Right renal pelvis (tissue), 4 donors: ENCODE measurements around the gene ASTN2. TPM values are rescaled to one million over a fixed set of nuclear protein-coding genes. Genes with fewer than 3 reads are reported as not detected.
"Not testable (repeated sequence)": the region's sequence is repeated elsewhere in the genome, so short reads cannot be mapped to it uniquely, and the experiment has no call there.

Experiments used
- DNase-seq, 4 donors: peaks; one replicate each; pipeline ENCODE4 v3.0.0-alpha.2; 2013; ENCODE audit warnings: low read depth in 4 of 4, low spot score in 3 of 4, missing footprints in 1 of 4
- polyA plus RNA-seq, 4 donors: library from polyadenylated mRNA; unstranded; fragments of 120-200 nt; gene quantifications; one replicate each; pipeline ENCODE4 v1.2.1, GENCODE V29; 2013; ENCODE audit not compliant: insufficient read length in 4 of 4

The ASTN2 gene
- polyA plus RNA-seq, 4 donors: 15.1 to 17.7 (median 16.1) TPM

DNA sequence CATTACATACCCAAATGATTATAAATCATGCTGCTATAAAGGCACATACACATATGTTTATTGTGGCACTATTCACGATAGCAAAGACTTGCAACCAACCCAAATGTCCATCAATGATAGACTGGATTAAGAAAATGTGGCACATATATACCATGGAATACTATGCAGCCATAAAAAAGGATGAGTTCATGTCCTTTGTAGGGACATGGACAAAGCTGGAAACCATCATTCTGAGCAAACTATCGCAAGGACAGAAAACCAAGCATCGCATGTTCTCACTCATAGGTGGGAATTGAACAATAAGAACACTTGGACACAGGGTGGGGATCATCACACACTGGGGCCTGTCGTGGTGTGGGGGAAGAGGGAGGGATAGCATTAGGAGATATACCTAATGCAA, 960.3 kb downstream of the ASTN2 start:
- not testable (repeated sequence) for DNase-seq

DNA sequence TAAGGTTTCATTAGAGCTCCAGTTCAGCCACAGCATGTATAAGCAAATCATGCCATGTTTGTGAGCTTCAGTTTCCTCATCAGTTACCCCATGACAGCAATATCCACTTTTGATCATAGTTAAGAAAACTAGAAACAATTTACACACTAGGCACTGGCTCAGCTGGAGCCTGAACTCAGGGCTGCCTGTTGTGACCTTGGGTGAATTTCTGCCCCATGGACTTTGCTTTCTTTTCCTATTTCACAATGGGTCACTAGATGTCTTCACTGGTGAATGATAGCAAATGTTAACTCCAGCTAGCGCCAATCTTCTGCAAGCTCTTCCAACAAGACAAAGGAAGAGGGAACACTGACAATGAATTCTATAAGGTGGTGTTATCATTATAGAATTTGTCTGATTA, 961.1 kb downstream of the ASTN2 start:
- DNase-seq: no peak

DNA sequence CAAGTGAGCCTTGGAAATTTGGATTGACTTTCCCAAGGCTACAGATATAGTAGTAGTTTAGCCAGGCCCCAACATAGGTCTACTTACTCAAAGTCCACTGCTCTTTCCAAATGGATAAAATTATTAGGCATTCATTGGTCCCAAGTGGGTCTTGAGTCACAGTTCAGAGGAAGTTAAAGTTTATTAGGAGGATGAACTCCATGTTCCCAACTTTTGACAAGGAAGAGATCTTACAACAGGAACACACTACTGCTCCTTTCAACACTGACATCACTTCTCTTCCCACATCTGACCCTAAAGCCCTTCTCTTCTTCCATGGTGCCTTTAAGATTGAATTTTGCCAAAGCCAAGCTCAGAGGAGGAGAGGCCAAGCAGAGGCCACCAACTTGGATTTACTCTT, 962.2 kb downstream of the ASTN2 start:
- DNase-seq: no peak

DNA sequence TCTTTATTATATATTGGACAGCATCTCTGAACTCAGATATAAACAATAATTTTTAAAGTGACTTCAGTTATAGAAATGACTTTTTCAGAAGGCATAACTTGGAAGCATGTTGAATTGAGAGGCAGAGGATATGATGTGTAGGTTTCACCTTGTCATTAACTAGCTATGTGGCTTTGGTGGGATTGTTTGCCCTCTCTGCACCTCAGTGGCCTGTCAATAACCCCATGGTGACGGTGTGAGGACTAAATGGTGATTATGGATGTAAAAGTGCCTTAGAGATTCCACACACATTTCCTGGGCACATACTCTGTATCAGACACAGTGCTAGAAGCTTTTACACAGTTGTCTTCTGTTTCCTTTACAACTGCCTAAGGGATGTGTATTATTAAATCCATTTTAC, 962.6 kb downstream of the ASTN2 start:
- DNase-seq: no peak

DNA sequence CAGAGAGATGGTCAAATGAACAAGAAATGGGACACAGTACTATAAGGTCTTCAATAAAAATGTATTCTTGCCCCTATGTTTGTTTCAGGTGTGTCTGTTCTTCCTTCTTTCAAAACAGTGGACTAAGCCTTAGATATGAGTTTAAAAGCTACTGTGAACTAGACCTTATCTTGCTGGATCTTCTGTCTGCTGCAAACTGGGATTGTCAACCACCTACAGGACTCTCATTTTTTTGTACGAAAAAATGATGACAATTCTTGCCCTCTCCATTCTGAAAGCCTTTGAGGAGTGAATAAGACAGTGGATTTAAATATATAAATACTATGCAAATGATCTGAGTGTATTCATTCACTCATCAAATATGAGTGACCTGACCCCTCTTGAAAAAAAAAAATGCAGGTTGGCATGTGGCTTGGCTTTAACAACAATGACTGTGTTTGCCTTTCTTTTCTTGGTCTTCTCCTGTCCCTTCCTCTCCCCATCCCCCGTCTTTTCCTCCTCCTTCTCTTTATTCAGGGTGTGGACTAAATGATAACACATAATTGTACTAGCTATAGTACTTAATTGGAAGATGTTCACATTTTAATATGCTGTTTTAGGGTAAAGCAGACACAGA, 963.2 kb downstream of the ASTN2 start:
- DNase-seq: no peak

DNA sequence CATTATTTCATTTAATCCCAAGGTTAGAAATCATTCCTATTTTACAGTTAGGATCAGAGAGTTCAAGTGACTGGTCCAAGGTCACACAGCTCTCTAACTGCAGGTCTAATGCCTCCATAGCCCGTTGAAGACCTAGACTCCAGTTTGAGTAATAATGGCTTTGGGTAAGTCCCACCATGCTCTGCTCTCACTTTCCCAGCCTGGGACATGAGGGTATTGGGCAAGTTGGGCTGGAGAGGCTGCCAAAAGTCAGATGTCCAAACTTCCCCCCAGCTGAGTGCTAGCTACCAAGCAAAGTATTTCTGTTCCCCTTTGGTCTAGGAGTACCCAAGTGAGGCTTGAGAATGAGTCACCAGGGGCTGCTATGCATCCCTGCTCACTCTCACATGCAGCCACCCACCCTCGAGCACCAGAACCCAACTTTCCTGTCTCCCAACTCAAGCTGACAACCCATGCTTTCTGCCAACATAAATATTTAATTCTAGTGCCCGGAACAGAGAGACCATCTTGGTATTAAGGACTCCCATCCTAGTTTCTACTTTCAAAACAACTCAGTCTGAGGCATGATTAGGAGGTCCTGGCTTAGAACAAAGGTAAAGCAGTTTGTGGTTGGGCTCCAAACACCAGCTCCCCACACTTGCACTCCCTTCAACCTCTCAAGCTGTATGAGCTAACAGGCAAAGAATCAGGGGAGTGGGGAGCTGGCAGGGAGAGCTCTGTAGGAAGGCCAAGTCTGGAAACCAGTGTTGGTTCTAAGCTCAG, 964.3 kb downstream of the ASTN2 start:
- no peak for DNase-seq

DNA sequence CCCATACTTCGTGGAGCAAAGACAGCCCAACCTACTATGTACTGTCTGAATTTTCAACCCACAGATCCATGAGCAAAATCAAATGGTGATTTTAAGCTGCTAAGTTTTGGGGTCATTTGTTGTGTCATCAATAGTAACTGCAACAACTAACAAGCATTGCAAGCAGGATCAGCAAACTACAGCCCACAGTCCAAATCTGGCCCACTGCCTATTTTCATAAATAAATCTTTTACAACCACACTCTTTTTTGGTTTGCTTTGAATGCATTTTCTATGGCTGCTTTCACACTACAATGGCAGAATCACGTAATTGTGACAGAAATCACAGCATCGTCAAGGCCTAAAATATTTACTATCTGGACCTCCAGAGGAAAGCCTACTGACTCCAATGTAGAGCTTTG, 964.9 kb downstream of the ASTN2 start:
- no peak for DNase-seq

DNA sequence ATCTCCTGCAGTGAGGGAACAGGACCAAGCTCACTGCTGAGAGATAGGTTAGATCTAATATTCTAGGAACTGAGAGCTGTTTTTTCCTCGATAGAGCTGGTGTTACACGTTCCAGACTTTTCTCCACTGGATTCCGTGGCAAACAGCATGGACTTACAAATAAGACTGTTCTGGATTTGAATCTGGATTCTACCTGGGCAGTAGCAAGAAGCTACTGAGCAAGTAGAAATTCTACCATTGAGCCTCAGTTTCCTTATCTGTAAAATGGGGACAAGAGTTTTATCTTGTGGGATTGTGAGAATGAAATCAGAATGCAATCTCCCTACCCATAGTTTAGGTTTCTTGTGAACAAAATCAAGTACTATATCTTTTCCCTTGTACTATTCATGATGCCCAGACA, 966.4 kb downstream of the ASTN2 start:
- DNase-seq: no peak

DNA sequence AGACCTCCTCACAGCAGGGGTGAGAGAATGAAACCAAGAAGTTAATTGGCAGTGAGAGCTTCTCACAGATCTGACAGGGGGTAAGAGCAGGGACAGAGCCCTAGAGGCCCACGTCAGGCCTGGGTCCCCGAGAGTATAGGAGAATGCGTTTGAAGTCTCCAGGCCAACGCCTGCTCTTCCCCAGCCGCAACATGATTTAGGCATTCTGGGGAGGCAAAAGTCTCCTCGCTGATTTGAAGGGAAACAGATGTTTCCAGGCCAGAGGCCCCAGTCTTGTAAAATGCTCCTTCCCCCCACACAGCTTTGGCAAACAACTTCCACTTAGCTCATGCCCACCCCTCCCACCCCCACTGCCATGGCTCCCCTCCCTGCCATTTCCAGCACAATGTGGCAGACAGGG, 966.9 kb downstream of the ASTN2 start:
- DNase-seq: peak in 3 of 4 donors; percentile 65 to 74 (median 65)

DNA sequence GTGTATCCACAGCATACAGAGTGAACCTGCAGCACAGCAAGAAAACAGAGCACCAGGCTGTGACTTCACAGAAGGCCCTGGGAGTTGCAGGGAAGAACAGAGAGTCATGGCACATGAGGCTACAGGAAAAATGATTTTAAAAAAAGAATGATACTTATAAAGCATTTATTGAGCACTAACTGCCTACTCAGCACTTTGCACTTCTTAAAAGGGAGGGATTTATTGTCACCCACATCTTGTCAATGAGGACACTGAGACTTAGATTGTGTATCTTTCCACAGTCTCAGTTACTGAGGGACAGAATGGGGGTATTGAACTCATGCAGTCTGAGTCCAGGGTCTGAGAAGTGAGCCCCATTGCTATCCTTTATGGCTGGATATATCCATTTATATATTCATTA, 972.3 kb downstream of the ASTN2 start:
- no peak for DNase-seq

DNA sequence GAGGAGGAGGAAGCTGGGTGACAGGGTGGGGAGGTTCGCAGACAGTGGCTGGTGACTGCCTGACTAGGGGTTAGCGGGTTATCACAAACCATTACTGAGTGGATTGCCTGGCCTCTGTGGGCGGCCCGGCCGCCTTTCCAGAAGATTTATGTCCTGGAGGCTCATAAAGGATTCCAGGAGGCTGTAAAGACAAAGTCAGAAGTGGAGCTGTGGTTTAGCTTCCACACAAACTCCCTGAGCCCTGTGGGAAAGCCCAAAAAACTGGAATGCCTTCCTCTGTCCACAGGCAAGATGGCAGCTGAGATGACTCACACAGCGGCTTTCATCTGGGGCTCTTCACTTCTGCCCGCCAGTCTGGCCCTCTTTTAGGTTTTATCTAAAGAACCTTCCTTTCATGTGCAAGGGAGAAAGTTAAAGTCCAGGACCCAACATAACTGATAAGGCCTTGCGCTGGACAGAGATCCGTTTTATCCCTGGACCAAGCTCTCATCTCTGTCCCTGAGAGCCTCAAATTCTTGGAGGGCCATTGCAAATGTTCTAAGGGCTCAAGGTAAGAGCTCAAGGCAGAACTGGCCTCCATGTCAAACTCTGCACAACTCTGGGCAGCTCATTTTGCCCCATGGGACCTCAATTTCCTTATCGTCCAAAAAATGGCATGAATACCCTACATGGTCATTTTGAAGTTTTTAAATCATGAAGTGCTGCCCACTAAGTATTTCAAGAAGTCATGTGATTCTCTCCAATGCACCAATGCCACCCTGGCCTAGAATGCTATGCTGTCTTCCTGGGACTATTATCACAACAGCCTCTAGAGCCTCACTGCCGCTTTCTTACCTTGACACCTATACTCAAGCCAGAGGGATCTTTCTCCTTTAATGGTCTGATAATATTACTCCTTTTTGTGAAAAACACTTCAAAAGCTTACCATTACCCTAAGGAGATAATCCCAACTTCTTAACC, 977.2 kb downstream of the ASTN2 start:
- no peak for DNase-seq

DNA sequence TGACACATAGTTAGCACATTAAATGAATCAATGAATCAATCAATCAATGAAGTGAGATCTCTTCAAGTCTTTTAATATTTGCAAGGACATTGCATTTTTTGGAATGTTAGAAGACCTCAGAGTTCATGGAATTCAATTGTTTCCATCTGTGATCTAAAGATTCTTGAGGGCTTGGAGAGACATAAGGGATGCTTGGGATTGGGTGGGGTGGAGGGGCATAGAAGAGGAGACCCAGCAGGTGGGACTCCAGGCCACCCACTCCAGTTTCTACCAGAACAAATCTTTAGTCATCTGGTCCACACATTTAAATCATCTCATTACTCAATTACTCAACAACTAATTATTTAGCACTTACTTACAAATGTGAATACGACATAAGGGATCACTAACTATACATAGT, 978.7 kb downstream of the ASTN2 start:
- DNase-seq: no peak

DNA sequence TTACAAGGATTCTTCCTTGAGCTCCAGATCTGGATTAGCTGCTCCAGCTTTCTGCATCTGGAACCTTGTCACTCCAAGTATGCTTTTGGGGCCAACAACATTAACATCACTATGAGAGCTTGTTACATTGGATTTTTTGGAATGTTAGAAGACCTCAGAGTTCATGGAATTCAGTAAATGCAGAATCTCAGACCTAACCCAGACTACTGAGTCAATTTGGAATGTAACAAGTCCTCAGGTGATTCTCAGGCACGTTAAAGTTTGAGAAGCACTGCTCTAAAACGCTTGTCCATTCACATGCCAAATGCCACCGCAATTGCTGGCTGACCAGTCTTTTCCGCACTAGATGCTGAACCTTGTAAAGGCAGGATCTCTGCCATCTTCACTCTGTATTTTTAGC, 979.2 kb downstream of the ASTN2 start:
- DNase-seq: no peak

DNA sequence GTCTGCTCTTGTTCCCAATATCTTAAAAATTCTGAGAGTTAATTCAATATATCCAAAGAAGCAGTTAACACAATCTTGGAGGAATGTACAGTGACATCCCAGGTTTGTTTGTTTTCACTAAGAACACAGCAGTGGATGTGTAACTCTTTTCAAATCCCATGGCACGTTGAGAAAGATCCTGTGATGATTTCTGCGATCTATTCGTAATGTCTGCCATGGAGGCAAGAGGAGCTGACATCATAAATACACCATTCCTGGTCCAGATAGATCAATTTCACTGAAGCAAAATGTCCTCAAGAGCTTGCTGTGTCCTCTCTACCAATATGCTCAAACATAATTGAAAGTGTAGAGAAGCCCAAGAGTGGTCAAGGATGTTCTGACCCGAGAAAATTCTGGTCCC, 980.5 kb downstream of the ASTN2 start:
- DNase-seq: no peak

DNA sequence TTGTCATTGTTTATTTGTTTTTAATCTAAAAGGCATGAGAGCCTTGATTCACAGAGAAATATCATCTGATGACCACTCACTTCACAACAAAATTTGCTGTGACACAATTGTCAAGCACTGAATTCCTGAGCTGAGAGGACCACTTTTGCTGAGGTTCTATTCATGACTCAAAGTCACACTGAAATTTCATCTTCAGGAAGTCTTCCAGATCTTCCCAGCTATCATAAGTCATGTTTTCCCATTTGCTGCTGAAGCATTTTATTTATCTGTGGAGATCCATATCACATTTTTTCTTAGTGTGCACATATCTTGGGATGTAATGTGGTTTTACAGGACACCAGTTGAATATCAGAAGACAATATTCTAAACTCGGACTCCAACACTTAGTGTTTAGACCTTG, 982.8 kb downstream of the ASTN2 start:
- no peak for DNase-seq

DNA sequence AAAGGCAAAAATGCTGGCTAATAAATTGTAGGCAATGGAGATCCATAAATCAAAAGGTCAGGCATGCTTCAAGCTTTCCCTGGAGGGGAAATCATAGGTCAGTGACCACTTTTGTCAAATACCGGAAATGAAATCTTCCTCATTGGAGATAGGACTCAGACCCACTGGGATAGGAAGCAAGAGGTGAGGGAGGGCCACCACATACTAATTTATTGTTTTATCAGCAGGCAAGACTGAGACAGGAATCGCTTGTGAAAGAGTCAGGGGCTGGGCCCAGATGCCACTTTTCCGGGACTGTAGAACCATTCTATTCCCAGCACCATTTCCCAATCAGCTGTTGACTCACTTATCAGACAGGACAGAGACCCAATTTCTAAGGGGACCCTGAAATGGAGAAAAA, 984.0 kb downstream of the ASTN2 start:
- DNase-seq: no peak

DNA sequence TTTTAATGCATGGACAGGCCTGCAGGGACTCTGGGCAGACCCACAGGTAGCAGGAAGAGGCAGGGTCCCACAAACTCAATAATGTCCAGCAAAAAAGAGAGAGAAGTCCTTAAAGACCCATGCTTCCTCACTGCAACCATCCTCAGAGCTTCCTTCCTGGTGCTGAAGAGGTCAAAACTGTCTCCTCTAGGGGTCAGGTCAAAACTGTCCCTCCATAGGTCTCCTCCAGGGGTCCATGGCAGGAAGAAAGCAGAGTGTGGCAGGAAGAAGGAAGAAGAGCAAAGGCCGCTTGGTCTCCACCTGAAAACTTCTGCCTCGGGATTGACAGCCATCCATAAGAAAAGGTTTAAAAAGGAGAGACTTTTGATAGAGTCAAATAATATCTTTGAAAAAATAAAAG, 989.6 kb downstream of the ASTN2 start:
- no peak for DNase-seq

DNA sequence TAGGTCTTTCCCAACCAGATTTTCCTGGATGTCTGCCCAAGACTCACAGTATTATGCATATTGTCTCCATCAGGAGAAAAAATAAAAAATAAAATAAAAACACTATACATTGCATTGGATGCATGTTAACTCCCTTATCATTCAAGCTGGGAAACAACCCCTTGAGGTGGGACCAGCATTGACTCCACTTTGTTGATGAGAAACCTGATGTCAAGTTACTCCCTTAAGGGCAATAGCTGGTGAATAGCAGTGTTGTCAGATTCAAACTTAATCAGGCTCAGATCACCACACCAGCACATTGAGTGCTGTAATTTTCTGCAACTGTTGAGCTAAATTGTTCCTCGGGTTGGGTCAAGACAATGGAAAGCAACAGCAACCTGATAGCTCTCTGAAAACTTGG, 991.7 kb downstream of the ASTN2 start:
- no peak for DNase-seq

DNA sequence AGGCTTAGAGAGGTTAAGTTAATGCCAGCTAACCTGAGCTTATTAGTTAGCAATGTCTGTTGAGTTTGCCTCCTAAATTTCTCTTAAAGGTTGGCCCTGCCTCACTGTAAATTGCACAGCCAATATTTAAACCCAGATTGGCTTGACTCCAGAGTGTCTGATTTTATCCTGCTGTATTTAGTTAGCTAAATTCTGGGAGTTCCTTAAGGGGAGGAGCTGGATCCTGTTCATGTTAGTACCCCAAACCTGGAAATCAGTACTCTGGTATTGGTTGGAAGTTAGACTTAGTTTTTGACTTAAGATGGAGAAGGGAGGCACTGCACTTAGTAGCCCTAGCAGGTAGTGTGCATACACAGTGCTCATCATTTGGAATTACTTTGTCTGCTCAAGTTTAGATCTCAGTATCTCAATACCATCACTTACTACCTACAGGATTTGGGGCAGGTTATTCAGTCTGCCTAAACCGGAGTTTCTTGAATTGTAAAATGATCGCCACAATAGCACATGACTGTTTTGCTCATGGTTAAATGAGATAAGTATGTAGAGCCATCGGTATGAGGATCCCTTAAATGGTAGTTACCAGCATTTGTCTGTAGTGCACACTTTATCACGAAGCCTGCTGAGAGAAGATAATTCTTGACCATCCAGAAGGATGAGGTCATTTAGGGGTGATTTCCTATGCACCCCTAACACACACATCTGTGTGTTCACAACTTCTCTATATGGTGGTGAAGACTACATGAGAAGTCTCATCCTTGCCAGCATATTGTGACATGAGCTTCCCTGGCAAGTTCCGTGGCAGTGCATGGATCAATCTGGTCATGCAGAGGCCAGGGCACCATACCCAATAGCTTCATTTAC, 992.5 kb downstream of the ASTN2 start:
- DNase-seq: no peak

DNA sequence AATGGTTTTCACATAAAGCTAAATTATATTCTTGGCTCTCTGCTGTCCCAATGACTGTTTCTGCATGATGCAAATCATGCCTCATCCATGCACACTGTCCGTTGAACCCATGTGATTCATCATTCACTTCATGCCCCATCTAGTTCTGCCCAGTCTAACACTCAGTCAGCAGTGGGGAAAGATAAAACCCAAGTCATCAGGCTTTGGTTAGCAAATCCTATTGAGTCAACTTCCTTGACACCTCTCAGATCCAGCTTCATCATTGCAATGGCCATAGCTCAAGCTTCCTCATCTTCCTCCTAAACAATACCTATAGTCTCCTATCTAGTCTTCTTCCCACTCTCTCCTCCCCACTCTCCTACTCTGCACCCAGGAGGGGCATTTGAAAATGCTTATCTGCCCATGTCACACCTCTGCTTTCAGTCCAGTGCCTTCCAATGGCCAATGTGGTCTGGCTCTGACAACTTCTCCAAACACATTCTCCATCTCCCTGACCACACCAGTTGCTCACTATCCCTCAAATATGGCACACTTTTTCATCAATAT, 993.8 kb downstream of the ASTN2 start:
- DNase-seq: no peak
